ENCODE measurements around the gene SPECC1. TPM values are rescaled to one million over a fixed set of nuclear protein-coding genes. Genes with fewer than 3 reads are reported as not detected.
"Not testable (repeated sequence)": the region's sequence is repeated elsewhere in the genome, so short reads cannot be mapped to it uniquely, and the experiment has no call there.

Gene SPECC1
- total and polyA plus RNA-seq, 9 of the 15 experiments (the other 6 are each of a cell fraction or from before 2014, with no cell fraction given): 2.4 to 19.6 (median 14.7) TPM

GRCh38 chr17:20351405-20351804, 342.2 kb downstream of the SPECC1 start:
- not testable (repeated sequence) for FAIRE-seq

DNA sequence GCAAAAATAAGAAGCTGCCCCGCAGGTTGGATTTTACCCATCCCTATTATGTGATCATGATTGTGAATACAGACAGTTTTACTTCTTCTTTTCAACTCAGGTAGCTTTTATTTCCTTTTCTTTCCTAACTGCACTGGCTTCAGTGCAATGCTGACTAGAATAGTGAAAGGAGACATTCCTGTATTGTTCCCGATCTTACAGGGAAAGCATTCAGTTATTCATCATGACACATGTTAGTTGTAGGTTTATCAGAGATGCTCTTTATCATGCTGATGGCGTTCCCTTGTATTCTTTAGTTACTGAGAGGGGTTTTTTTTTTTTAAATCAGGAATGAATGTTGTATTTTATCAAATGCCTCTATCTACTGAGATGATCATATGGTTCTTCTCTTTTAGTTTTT, 343.4 kb downstream of the SPECC1 start:
- H3K4me3 ChIP-seq; BruUV-seq (replicated peaks); H3K36me3 ChIP-seq (ENCODE audit: control insufficient read depth, insufficient read depth, low read length); in situ Hi-C loops (cut with MboI); H3K9me3 ChIP-seq (replicated peaks; ENCODE audit: control insufficient read depth, insufficient read depth, low read depth, low read length); H4K20me1 ChIP-seq (replicated peaks; ENCODE audit: control insufficient read depth, insufficient read depth, low read length); POLR2A ChIA-PET; H3K79me2 ChIP-seq (ENCODE audit: control insufficient read depth, insufficient read depth, low read length); H3K9ac ChIP-seq (ENCODE audit: insufficient read depth in 1 of 2, low read depth in 2 of 2, low read length in 2 of 2); intact Hi-C loops (cut with micrococcal nuclease); H3K9me1 ChIP-seq (ENCODE audit: control insufficient read depth, insufficient read depth, low read length); H3K27me3 ChIP-seq (ENCODE audit: control insufficient read depth in 2 of 2, insufficient read depth in 2 of 2, low read length in 2 of 2); H3K27ac ChIP-seq (ENCODE audit: extremely low read depth, low read depth, low read length); ATAC-seq; H3K4me2 ChIP-seq (ENCODE audit: insufficient read depth, low read length); H2AFZ ChIP-seq (ENCODE audit: low read depth, low read length); CTCF ChIA-PET (ENCODE audit: low intra/inter-chr PET ratio); FAIRE-seq; H3K4me1 ChIP-seq (replicated peaks in 1 of 2; ENCODE audit: control insufficient read depth in 2 of 2, insufficient read depth in 2 of 2, low read length in 2 of 2); DNase-seq (ENCODE audit: extremely low read depth in 1 of 4, low spot score in 3 of 4): not testable (repeated sequence)
- WGBS (ENCODE audit: insufficient coverage, low coverage, missing lambda C conversion rate): 21% methylated on average over 3 of the region's 3 CpGs

More at GRCh38 chr17:20351405-20351804, 342.2 kb downstream of the SPECC1 start:
- H3K36me3 ChIP-seq (ENCODE audit: control insufficient read depth, insufficient read depth, low read length); H3K9me3 ChIP-seq (replicated peaks; ENCODE audit: control insufficient read depth, insufficient read depth, low read depth, low read length); H3K9me1 ChIP-seq (ENCODE audit: control insufficient read depth, insufficient read depth, low read length); H3K4me1 ChIP-seq (replicated peaks in 1 of 2; ENCODE audit: control insufficient read depth in 2 of 2, insufficient read depth in 2 of 2, low read length in 2 of 2); H3K4me3 ChIP-seq; H4K20me1 ChIP-seq (replicated peaks; ENCODE audit: control insufficient read depth, insufficient read depth, low read length); H3K4me2 ChIP-seq (ENCODE audit: insufficient read depth, low read length); H3K9ac ChIP-seq (ENCODE audit: insufficient read depth in 1 of 2, low read depth in 2 of 2, low read length in 2 of 2); CTCF ChIA-PET (ENCODE audit: low intra/inter-chr PET ratio); ATAC-seq; H3K79me2 ChIP-seq (ENCODE audit: control insufficient read depth, insufficient read depth, low read length); intact Hi-C loops (cut with micrococcal nuclease); DNase-seq (ENCODE audit: extremely low read depth in 1 of 4, low spot score in 3 of 4); H3K27me3 ChIP-seq (ENCODE audit: control insufficient read depth in 2 of 2, insufficient read depth in 2 of 2, low read length in 2 of 2); H3K27ac ChIP-seq (ENCODE audit: extremely low read depth, low read depth, low read length); POLR2A ChIA-PET; in situ Hi-C loops (cut with MboI); BruUV-seq (replicated peaks); H2AFZ ChIP-seq (ENCODE audit: low read depth, low read length): not testable (repeated sequence)
- no CpG with 5 or more reads among the region's 3 CpGs for WGBS (ENCODE audit: insufficient coverage, low coverage, missing lambda C conversion rate)

GRCh38 chr17:20363846-20364245, 354.7 kb downstream of the SPECC1 start:
- H3K9me3 ChIP-seq (replicated peaks; ENCODE audit: control insufficient read depth, insufficient read depth, low read depth, low read length): not testable (repeated sequence)

More at GRCh38 chr17:20363846-20364245, 354.7 kb downstream of the SPECC1 start:
- H4K20me1 ChIP-seq (replicated peaks; ENCODE audit: control insufficient read depth, insufficient read depth, low read length); CTCF ChIA-PET (ENCODE audit: low intra/inter-chr PET ratio); BruUV-seq (replicated peaks); H3K4me1 ChIP-seq (replicated peaks in 1 of 2; ENCODE audit: control insufficient read depth in 2 of 2, insufficient read depth in 2 of 2, low read length in 2 of 2); H3K9me1 ChIP-seq (ENCODE audit: control insufficient read depth, insufficient read depth, low read length); POLR2A ChIA-PET; H3K36me3 ChIP-seq (ENCODE audit: control insufficient read depth, insufficient read depth, low read length); H3K4me2 ChIP-seq (ENCODE audit: insufficient read depth, low read length); DNase-seq (ENCODE audit: extremely low read depth in 1 of 4, low spot score in 3 of 4); in situ Hi-C loops (cut with MboI); H3K4me3 ChIP-seq; H3K79me2 ChIP-seq (ENCODE audit: control insufficient read depth, insufficient read depth, low read length); intact Hi-C loops (cut with micrococcal nuclease); H3K27ac ChIP-seq (ENCODE audit: extremely low read depth, low read depth, low read length); H2AFZ ChIP-seq (ENCODE audit: low read depth, low read length); FAIRE-seq; H3K9ac ChIP-seq (ENCODE audit: insufficient read depth in 1 of 2, low read depth in 2 of 2, low read length in 2 of 2); ATAC-seq; H3K27me3 ChIP-seq (ENCODE audit: control insufficient read depth in 2 of 2, insufficient read depth in 2 of 2, low read length in 2 of 2): not testable (repeated sequence)
- WGBS (ENCODE audit: insufficient coverage, low coverage, missing lambda C conversion rate): 58% methylated on average over 2 of the region's 4 CpGs
